HL-60 (cell line): ENCODE measurements around the gene ROCK2.

Experiments used
- DNase-seq, 2 experiments: peaks; one replicate each; pipeline ENCODE4 v3.0.0-alpha.2; 2010 to 2020; ENCODE audit warnings: low read depth in 1 of 2, low spot score in 1 of 2
- H3K27ac ChIP-seq: fragments of 250-450 bp; sonication (Bioruptor Pico); replicated peaks from 2 replicates; pipeline ENCODE4 v1.5.1; 2020; ENCODE audit warnings: mild to moderate bottlenecking, moderate library complexity
- H3K27me3 ChIP-seq: fragments of 250-450 bp; sonication (Bioruptor Pico); 2 replicates; pipeline ENCODE4 v1.5.1; 2021; ENCODE audit warnings: mild to moderate bottlenecking, moderate library complexity; ENCODE audit not compliant: insufficient read depth, poor library complexity, severe bottlenecking
- H3K4me3 ChIP-seq: replicated peaks from 2 replicates; pipeline ENCODE4 v1.5.1; 2011; ENCODE audit warnings: mild to moderate bottlenecking, control low read depth, low read length; ENCODE audit not compliant: insufficient read depth
- GABPA ChIP-seq: IDR thresholded peaks from 2 replicates; pipeline ENCODE4 v1.6.1; 2012; ENCODE audit warnings: low read depth
- POLR2AphosphoS5 ChIP-seq: IDR thresholded peaks from 2 replicates; pipeline ENCODE4 v1.6.1; 2012; ENCODE audit warnings: low read depth
- REST ChIP-seq: IDR thresholded peaks from 2 replicates; pipeline ENCODE4 v1.6.1; 2012; ENCODE audit warnings: low read depth; ENCODE audit not compliant: insufficient replicate concordance
- SPI1 ChIP-seq: IDR thresholded peaks from 2 replicates; pipeline ENCODE4 v1.6.1; 2012; ENCODE audit warnings: low read depth, mild to moderate bottlenecking, borderline replicate concordance
- TF ChIP-seq, protein P1 (sequence below): IDR thresholded peaks from one replicate; pipeline ENCODE4 v1.5.1; 2011; ENCODE audit warnings: low read length, control low read depth, inconsistent platforms; ENCODE audit not compliant: insufficient read depth

Gene ROCK2

DNA sequence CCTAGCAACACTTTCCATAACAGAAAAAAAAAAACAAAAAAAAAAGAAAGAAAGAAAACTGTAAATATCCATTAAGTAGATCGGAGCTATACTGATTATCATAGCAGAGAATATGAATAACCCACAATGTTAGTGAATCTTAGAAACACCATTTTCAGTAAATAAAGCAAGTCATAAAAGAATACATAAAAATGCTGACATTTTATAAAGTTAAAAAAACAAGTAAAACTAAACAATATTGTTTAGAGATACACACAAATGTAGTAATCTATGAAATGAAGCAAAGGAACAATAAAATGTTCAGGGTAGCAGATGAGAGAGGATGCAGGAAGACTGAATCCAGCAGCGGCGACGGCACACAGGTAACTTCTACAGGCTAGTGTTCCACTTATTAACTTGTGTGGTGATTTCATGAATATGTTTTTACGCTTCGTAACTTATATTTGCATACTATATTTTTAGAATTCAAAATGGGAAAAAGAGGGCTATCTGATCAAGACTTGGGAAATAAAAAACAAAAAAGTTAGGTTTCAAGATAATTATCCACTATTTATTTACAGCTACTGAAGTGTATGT, 4.8 kb downstream of the ROCK2 start:
- TF ChIP-seq POLR2AphosphoS5 (no peak), GABPA (no peak), SPI1 (no peak), REST (no peak)
- TF ChIP-seq, protein P1, sequence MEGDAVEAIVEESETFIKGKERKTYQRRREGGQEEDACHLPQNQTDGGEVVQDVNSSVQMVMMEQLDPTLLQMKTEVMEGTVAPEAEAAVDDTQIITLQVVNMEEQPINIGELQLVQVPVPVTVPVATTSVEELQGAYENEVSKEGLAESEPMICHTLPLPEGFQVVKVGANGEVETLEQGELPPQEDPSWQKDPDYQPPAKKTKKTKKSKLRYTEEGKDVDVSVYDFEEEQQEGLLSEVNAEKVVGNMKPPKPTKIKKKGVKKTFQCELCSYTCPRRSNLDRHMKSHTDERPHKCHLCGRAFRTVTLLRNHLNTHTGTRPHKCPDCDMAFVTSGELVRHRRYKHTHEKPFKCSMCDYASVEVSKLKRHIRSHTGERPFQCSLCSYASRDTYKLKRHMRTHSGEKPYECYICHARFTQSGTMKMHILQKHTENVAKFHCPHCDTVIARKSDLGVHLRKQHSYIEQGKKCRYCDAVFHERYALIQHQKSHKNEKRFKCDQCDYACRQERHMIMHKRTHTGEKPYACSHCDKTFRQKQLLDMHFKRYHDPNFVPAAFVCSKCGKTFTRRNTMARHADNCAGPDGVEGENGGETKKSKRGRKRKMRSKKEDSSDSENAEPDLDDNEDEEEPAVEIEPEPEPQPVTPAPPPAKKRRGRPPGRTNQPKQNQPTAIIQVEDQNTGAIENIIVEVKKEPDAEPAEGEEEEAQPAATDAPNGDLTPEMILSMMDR: no peak
- no peak overlapping the region for H3K27ac ChIP-seq
- no peaks in the 10 kb centered on the region for H3K27me3 ChIP-seq
- H3K4me3 ChIP-seq: no peak overlapping the region
- DNase-seq: no peak

- Histone ChIP-seq H3K27me3 (no peaks in the 10 kb centered on the region), H3K4me3 (no peak overlapping the region), H3K27ac (no peak overlapping the region)
- no peak for TF ChIP-seq SPI1
- no peak for TF ChIP-seq GABPA
- no peak for TF ChIP-seq POLR2AphosphoS5
- TF ChIP-seq REST: no peak
- TF ChIP-seq, protein P1: no peak
- no peak for DNase-seq
These were observed 5.9 kb downstream of the ROCK2 start for GRCh38 chr2:11338580-11338979.

GRCh38 chr2:11337909-11338308, 6.5 kb downstream of the ROCK2 start:
- H3K4me3 ChIP-seq: no peak overlapping the region
- DNase-seq: no peak
- no peak overlapping the region for H3K27ac ChIP-seq
- TF ChIP-seq POLR2AphosphoS5: no peak
- TF ChIP-seq, protein P1: no peak
- H3K27me3 ChIP-seq: no peaks in the 10 kb centered on the region

DNA sequence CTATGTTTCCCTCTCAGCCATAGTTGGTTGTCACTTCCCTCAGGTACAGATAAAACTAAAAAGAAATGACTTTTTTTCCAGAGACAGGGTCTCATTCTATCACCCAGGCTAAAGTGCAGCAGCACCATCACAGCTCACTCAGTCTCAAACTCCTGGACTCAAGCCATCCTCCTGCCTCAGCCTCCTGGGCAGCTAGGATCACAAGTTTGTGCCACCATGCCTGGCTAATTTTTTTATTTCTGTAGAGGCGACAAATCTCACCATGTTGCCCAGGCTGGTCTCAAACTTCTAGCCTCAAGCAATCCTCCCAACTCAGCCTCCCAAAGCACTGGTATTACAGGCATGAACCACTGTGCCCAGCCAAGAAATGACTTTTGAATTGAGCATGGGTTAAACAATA, 8.2 kb downstream of the ROCK2 start:
- DNase-seq: no peak
- no peak overlapping the region for H3K27ac ChIP-seq
- no peak overlapping the region for H3K4me3 ChIP-seq
- H3K27me3 ChIP-seq: no peaks in the 10 kb centered on the region
- no peak for TF ChIP-seq REST
- no peak for TF ChIP-seq GABPA
- no peak for TF ChIP-seq SPI1
- TF ChIP-seq, protein P1: no peak
- TF ChIP-seq POLR2AphosphoS5: no peak
